T-helper 1 cell treated with Interleukin-12 subunit alpha and Interleukin-12 subunit beta and Interleukin-4 antibody, amounts not matched to agents 30 ng/mL and 1 ng/mL, for 36 hours (primary cell): ENCODE measurements around the gene LRRC8D. TPM values are rescaled to one million over a fixed set of nuclear protein-coding genes. Genes with fewer than 3 reads are reported as not detected.

Source experiments
- intact Hi-C: fragments of 100-400 bp; cut with micrococcal nuclease; formaldehyde crosslinking; loops from one replicate; pipeline ENCODE4 v1.15.1; 2024
- total RNA-seq: library from RNA; stranded (reverse); gene quantifications from 2 replicates; pipeline ENCODE4 v1.2.3, GENCODE V29; 2022

LRRC8D gene
- total RNA-seq, 1 donor from 2014 or later: 34.4 TPM

DNA sequence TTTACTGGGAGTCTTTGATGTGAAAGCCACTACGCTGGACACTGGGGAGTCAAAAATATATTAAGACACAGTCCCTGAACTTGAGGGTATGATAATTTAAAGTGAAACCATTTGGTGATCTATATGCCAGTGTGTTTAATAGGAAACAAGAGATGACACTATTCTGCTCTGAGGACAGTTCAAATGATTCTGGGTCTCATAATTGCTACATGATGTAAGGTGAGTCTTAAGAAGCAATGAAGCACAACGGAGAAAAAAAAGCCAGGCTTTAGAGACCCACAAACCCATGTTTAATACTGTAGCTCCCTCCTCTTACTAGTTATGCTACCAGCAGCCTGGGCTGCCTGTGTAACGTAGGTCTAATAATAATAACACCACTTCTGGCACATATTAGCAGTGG is 14.2 kb upstream of the LRRC8D start:
- intact Hi-C loops: no loop called here

DNA sequence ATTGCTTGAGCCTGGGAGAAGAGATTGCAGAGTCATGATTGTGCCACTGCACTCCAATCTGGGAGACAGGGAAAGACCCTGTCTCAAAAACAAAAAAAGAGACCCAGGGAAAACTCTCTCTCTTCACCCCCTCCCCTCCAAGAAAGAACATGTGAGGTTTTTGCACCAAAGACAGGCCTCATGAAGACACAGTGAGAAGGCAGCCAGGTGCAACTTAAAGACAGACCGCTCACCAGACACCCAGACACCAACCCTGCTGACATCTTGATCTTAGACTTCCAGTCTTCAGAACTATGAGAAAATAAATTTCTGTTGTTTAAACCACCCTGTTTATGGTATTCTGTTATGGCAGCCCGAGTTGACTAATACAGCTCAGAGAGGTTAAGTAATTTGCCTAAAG is 13.3 kb upstream of the LRRC8D start:
- intact Hi-C loops: no loop called here

DNA sequence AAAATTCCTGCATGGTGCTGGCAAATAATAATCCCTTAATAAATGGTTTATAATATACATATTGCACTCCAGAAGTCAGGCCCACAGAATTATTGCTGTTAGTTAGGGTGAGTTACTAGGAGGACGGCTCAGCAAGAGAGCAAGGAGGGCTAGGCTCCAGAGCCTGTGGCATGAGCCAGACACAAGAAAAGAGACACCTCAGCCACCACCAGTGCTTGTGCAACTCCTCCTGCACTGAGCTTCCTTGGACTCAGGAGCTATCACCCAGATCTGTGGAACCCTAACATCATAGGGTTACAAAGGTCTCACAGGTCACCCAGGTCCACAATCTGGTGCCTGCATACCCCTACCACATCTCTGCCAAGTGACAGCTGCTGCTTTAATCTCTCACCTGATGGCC is 12.8 kb upstream of the LRRC8D start:
- intact Hi-C loops: no loop called here

DNA sequence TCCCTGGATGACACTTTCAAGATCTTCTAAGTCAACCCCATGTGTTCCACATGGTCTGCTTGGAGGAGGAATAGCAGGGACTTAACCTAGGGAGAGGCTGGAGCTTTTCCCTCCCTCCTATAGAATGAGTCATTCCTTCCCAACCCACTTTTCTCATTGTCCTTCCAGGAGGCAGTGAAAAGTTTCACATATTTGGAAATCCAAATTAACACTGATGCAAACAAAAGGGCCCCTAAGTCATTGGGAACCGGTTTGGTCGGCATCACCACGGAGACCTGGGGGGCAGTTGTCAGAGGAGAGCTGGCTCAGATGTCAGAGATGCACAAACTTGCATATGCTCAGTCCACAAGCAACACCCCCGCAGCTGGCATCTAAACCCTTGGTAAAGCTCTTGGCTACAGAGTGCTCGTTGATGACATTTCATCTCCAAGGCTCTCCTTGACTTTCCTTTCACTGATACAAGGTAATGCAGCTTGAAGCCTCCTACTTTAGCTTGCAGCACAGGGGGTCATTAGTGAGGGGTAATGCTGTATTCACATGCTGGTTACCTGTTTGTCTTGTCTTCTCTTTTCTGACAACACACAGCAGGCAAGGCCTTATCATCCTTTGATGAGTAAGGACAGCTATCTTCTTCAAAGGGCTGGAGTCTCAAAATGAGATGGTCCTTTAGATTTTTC is 12.3 kb upstream of the LRRC8D start:
- intact Hi-C loops: no loop called here

DNA sequence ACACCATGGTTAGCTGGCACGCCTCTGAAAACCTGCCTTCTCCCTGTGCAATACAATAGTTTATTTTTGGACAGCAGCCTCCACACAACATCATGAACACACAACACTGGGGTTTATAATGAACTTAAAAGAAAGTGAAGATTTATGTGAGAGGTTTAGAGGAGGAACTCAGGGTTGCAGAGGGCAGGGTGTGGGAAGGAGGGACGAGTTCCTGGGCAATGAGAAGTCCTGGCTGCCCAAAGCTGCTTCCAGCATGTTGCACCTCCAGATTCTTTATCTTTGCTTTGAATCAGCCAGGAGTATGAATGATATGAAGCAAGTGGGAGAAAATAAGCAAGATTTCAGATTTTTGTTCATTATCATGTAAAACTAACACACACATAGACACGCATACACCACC is 11.3 kb upstream of the LRRC8D start:
- intact Hi-C loops: no loop called here

DNA sequence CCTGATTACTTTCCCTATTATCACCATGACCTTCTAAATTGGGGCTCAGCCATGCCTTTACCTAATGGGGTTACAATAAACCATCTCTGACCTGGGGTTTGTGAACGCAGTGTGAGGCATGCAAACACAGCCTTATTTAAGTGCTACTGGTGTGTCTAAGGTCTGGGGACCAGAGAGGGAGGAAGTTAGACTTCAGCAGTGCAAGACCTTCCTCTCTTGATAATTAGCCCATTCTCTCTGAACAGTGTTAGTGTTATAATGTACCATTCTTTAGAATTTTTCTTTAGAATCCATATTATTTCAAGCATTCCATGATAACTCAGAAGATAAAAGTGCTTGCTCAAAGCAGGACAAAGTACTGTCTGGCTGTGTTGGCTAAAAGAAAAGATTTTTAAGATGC is 10.5 kb upstream of the LRRC8D start:
- intact Hi-C loops: no loop called here

DNA sequence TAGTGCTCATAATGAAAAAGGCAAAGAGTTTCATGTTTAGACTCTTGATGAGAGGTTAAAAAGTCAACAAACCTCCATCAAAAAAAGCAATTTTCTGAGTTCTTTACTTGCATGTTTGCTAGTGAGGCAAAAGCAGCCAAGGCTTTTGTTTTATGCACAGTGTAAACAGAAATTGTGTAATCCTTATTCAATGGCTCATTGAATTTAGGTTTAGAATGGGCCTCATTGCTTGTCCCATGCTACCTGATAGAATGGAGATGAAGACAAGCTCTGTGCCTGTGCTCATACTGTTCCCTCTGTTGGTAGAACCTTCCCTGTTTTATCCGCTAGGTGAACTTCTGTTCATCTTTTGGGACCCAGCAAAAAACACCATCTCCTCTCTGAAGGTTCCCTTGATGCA is 10.0 kb upstream of the LRRC8D start:
- intact Hi-C loops: no loop called here

DNA sequence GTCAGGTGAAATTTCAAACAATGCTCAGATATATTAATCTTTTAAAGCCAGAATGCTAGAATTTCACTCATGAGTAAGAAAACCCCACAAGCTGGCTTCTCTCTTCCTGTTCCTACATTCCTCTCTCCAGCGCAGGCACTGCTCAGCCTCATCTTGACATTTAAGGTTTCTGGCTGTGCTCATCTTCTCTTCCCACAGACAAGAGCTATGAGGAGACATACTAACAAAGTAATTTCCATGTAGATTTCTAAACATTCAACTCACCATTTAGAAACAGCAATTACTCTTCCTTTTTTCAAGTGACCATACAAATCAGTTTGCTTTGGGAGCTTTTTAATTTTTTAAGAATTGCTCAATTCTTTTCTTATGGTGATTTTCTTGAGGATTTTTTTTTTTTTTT is 7.8 kb upstream of the LRRC8D start:
- intact Hi-C loops: no loop called here

DNA sequence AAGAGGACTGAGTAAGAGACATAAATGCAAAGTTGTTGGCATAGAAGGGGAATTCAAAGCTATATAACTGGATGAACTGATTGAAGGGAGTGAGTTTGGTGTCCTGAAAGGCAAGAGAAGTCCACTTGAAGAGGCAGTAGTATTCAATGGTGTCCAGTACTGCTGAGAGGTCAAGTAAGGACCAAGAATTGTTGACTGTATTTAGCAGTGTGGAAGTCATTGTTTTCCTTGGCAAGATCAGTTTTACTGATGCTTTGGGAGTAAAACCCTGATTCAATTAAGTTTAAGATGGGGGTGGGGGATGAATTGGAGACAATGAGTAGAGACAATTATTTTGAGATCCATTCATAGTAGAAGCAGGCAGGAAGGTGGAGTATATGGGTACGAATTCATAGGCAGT is 5.8 kb upstream of the LRRC8D start:
- intact Hi-C loops: no loop called here

DNA sequence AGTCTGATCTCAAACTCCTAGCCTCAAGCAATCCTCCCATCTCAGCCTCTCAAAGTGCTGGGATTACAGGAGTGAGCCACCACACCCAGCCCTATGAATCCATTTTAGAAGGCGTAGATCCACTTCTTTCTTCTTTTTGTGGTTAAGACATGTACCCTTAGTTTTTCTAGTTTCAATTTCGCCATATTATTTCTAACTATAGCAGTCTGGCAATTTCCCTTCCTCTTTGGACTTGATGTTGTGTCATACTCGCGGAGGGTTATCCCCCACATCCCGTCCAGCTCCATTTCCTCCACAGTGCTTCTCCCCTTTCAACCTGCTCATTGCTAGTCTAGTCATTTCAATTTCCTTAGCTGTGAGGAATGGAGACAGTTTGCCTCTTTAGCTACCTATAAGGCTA is 5.2 kb upstream of the LRRC8D start:
- intact Hi-C loops: no loop called here

DNA sequence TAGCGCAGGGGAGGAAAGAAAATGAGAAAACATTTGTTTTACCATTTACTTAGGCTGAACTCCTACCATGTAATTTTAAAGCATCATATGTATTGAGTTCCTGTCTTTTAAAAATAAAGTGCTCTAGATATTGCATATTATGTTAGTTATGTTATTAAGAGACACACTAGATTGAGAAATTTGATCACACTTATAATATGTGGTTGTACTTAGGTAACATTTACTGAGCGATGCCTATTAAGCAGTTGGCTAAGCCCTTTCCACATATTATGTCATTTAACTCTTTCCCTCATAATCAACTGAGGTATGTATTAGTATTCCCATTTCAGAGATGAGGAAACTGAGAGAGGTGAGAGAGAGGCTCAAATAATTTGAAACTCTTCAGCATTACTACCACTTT is 4.5 kb upstream of the LRRC8D start:
- intact Hi-C loops: no loop called here

DNA sequence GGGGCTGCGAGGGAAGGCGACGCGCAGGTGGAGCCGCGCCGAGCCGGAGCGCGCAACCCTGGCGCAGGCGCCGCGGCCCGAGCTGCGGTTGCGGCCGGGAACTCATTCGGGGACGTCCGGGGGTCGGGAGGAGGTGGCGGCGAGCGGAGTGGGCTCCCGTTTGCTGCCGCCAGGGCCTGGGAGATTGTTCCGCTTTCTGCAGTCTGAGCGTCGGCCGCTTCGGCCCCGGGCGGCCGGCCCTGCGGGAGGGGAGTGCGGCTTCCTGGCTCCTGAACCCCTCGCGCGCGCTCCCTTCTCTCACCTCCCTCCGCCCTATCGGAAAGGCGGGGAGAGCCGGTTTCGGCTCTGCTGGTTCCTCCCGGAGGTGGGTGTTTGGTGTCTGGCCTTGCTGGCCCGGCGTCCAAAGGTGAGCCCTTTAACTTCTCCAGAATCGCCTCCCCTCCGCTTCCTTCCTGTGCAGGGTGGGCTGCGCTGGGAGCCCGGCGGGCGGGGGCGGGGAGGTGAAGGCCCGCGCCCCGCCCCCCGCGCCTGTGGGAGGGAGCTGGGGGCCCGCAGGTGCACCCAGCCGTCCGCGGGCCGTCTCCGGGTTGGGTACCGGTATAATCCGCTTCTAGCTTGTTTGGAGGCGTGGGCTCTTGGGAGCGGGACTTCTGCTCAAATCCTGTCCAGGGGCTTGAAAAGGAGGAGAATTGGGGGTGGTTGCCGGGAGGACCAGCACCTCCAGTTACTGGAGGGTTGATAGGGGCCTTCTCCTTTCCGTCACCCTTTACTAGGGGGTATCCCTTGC is 683 bp downstream of the LRRC8D start:
- intact Hi-C loops: loop anchor here (1.0 to 5.0 kb wide), 8 partner anchors 22 to 929 kb away; partner anchors contain the start of genes GTF2B and LRRC8B

DNA sequence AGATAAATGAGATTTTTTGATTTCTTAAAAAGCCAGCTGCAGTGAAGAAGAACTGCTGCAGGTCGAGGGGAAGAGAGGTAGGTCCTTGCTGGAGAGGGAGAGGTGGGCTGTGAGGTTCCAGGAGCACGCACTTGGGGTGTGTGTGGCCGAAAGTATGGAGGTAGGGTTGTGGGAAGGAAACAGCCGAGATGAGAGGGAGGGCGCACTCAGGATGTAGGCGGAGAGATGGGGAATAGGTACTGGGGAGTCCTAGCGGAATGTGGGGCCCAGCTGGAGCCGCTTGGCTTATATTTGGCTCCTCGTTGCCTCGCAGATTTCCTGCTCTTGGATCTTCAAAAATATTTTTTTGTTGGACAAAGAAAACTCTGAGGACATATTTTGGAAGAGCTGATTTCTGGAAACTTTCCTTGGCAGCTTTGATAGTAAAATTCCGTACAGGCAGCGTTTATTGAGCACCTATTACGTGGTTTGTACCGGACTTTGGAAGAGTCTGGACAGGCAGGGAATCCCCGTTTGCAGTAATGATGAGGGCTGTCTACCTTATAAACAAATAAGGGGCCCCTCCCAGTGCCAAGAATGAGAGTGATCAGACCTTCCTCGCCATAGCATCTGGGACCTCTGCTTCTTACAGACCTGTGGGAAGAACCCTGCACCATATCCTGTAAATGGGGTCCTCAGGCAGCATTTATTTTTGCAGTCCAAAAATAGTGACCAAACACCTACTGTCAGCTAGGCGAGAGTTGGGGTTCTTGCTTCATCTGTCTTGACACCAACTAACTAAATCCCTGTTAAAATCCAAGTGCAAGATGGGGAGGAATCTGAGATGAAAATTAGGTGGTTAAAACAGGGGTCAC is 1.5 kb downstream of the LRRC8D start:
- intact Hi-C loops: loop anchor here (5.0 kb wide), 2 partner anchors 35 to 930 kb away; partner anchors contain the start of gene GTF2B

DNA sequence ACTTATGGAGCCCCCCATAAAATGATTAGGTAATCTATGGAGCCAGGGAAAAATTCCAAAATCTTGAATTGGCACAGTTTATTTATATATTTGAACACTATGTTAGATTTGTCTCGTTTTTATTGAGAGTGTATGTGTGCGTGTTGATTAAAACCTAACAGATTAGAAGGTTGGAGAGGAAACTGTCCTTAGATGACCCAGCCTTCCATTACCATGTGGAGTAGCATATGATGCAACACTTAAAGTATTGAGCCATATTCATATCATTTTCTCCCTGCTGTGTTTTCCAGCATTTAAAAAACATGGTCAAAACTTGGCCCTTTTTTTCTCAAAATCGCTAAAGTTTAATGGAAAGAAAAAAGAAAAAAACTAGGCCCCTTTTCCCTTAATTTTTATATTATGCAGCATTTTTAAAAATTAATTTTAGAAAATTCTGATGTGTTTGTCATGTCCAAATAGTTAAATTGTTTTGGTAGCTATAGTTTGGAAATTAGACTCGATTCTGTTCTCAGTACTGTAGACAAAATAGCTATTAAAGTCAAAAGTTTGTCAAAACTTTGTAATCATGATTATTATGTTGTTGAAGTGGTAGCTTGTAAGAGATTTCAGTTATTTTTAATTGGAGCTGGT is 2.3 kb downstream of the LRRC8D start:
- intact Hi-C loops: loop anchor here (5.0 kb wide), 2 partner anchors 34 to 931 kb away; partner anchors contain the start of gene GTF2B

DNA sequence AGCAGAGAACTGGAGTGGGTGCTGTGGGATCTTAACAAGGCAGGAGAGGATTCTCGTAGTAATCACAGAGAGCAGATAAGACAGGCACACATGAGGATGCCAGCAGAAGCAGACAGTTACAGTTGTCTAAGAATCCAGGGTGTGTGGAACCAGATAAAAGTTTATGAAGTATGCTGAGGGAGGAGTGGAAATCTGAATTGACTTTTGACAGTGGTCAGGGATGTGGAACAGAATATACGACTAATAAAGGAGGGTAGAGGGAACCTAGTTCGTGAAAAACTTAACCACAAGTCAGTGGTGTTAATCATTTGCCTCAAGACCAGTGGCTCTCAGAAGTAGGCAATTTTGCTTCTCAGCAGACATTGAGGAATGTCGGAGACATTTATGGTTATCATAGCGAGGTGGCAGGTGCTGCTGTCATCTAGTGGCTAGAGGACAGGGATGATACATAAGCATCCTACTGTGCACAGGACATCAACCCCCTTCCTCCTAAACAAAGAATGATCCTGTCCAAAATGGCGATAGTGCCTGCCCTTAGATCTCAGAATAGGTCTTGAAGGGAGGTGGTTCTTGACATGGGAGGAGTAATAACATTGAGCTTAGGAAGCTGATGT is 3.0 kb downstream of the LRRC8D start:
- intact Hi-C loops: loop anchor here (5.0 kb wide), 2 partner anchors 34 to 931 kb away; partner anchors contain the start of gene GTF2B

DNA sequence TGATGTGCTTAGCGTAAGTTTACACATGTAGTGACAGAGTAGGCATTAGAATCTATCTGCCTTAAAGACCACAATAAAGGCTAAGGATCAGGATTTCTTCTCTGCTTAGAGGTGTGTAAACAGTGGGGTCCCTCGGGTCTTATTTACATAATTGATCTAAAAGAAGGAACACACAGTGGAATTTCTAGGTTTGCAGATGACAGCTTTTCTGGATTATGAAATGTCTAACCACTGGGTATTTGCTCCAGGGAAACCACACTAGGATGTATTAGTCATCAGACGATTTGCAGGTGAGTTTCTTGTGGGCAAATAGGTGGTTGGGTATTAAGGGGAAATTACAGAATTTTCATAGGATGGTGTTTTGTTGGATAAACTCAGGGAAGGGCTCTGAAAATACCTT is 5.8 kb downstream of the LRRC8D start:
- intact Hi-C loops: no loop called here

DNA sequence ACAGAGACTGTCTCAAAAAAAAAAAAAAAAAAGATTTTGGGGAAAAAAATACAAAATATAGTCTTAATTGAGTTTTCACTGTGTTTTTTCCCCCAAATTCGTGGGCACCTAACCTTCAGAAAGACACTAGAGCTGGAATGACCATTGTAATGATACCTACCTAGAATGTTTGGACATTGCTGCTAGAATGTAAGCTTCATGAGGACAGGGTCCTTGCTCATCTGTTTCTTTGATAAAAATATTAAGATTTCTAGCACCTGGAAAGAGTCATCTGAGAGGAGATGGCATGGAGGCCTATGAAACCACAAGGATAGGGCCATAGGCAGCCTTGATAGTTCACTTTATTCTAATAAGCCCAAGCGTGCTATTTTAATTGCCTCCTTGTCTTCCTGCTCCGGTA is 6.5 kb downstream of the LRRC8D start:
- intact Hi-C loops: no loop called here

DNA sequence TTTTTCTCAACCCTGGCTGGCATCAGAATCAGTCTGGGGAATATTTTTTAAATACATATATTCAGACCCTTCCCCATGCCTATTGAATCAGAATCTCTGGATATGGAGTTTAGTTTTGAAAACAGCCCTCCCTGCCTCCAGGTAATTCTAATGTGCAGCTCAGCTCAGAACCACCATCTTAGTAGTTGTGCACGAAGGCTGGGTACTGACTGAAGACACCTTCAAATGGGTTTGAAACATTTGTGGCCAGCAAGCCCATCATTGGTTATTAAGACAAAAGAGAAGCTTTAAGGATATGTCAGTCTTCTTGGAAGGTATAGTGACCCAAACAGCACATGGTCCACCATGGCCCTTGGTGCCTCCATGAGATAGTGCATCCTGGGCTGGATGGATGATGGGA is 7.1 kb downstream of the LRRC8D start:
- intact Hi-C loops: no loop called here

DNA sequence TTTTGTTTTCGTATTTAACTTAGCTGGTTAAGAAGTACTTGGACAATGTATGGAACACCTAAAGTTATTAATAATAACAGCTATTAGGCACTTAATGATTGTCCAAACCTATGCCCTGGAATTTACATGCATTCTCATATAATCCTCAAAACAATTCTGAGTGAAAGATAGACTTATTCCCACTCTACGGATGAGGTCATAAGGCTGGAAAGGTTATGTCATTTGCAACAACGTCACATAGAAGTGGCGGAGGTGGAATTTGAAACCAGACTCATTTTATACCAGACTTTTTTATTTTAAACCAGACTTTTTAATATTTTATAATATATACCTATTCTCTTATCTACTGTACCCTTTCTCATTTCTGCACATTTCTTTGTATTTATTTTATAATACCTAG is 8.4 kb downstream of the LRRC8D start:
- intact Hi-C loops: no loop called here

DNA sequence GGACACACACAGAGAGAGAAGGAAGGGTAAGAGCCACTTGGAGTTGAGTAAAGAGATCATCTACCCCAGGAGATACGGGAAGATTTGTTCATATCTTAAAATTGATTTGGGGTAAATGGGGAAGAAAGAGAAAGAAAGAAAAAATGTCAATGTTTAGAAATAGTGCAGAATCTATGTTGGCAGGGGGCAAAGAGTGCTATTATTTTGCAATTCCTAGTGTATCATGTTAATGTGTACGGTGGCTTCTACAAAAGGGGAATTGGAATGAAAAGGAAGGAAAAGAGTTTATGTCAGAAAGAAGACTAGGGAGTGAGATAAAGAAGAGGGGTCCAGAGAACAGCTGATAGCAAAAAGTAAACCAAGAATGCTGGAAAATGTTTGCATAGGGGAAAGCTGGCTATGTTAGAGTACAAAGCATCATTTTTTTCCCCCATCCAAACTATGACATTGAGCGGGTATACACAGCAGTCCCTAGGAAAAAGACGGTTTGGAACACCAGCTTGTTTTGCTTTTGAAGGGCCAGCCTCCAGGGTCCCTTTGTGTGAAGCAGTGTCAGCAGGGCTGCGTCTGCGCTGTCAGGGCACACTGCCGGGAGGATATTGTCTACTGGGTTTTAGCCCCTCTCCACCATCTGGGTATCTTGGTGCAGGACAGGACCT is 10.8 kb downstream of the LRRC8D start:
- intact Hi-C loops: no loop called here
